Measurements from ENCODE around the gene MAP2K3. TPM values are rescaled to one million over a fixed set of nuclear protein-coding genes. Genes with fewer than 3 reads are reported as not detected.
"Not testable (repeated sequence)": the region's sequence is repeated elsewhere in the genome, so short reads cannot be mapped to it uniquely, and the experiment has no call there.

MAP2K3 gene
- total and polyA plus RNA-seq, 2 of the 8 experiments (the other 6 are each of a cell fraction or from before 2014, with no cell fraction given) = 16.9 to 33.5 TPM

DNA sequence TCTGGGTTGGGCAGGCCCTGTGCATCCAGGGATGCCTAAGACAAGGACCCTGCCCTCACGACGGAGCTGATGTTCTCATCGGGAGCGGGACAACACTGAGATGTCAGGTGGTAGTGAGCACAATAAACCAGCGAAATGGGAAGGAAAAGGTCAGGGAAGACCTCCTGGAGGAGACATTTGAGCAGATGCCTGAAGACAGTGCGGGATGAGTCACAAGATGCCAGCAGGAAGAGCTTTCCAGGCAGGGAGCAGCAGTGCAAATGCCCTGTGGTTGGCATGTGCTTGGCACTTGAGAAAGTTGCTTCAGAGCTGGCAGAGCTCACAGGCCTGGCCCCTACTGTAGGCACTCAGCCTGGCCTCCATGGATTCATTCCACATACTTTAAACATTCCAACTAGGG, 63.1 kb downstream of the MAP2K3 start:
- H2AK5ac ChIP-seq (ENCODE audit: low read depth, low read length); H3K56ac ChIP-seq (replicated peaks; ENCODE audit: insufficient read length, low read depth, low read length); H2BK5ac ChIP-seq (ENCODE audit: low read depth, low read length); H2BK12ac ChIP-seq (ENCODE audit: low read depth, low read length); H3K79me2 ChIP-seq (ENCODE audit: control insufficient read depth in 1 of 2, insufficient read depth in 2 of 2, low read length in 2 of 2); H4K8ac ChIP-seq (ENCODE audit: extremely low read depth, insufficient read depth, low read length); H2BK20ac ChIP-seq (ENCODE audit: low read length); H4K91ac ChIP-seq (replicated peaks; ENCODE audit: insufficient read length, low read length); H2BK120ac ChIP-seq (replicated peaks; ENCODE audit: low read depth, low read length); H3K9me3 ChIP-seq (ENCODE audit: insufficient read depth in 2 of 2, low read depth in 1 of 2, low read length in 1 of 2); CTCF ChIA-PET (ENCODE audit: partially characterized antibody); DNase-seq (ENCODE audit: low read depth in 1 of 2, low spot score in 2 of 2); H3K4me3 ChIP-seq (ENCODE audit: extremely low read depth in 1 of 4, insufficient read depth in 2 of 4, low read depth in 3 of 4, low read length in 4 of 4); H3K27me3 ChIP-seq (replicated peaks in 1 of 4; ENCODE audit: control insufficient read depth in 3 of 4, extremely low read depth in 1 of 4, insufficient read depth in 3 of 4, low read length in 3 of 4); FAIRE-seq; H3K27ac ChIP-seq (ENCODE audit: low read depth, low read length); H2BK15ac ChIP-seq (ENCODE audit: low read length); H3K23me2 ChIP-seq (ENCODE audit: low read depth, low read length); H3K4me1 ChIP-seq (replicated peaks in 1 of 4; ENCODE audit: control insufficient read depth in 3 of 4, insufficient read depth in 4 of 4, low read length in 3 of 4); H3K9ac ChIP-seq (replicated peaks in 1 of 4; ENCODE audit: extremely low read depth in 1 of 4, low read depth in 3 of 4, low read length in 3 of 4); H3K4me2 ChIP-seq (ENCODE audit: insufficient read depth in 1 of 2, low read depth in 2 of 2, low read length in 2 of 2); H4K20me1 ChIP-seq (replicated peaks in 1 of 2; ENCODE audit: control insufficient read depth in 1 of 2, insufficient read depth in 2 of 2, low read length in 2 of 2); H3K4ac ChIP-seq (replicated peaks; ENCODE audit: insufficient read length, low read depth, low read length); H3K79me1 ChIP-seq (ENCODE audit: low read depth, low read length); H2AFZ ChIP-seq (ENCODE audit: low read length); H3K14ac ChIP-seq (ENCODE audit: insufficient read length); H3K18ac ChIP-seq (ENCODE audit: extremely low read depth, low read length); H3K23ac ChIP-seq (ENCODE audit: insufficient read length); H4K5ac ChIP-seq (ENCODE audit: insufficient read length, low read depth, low read length); POLR2A ChIA-PET (ENCODE audit: partially characterized antibody); H3K36me3 ChIP-seq (ENCODE audit: control insufficient read depth in 2 of 4, insufficient read depth in 4 of 4, low read length in 3 of 4): not testable (repeated sequence)
- WGBS, 2 experiments (ENCODE audit: extremely low coverage in 1 of 2, insufficient coverage in 1 of 2, insufficient read length in 1 of 2, insufficient replicate concordance in 2 of 2, low coverage in 1 of 2, low lambda C conversion rate in 2 of 2, missing lambda C conversion rate in 1 of 2) = 50% methylated on average over 1 of the region's 6 CpGs; no CpG with 5 or more reads in 1 of the 2 experiments

DNA sequence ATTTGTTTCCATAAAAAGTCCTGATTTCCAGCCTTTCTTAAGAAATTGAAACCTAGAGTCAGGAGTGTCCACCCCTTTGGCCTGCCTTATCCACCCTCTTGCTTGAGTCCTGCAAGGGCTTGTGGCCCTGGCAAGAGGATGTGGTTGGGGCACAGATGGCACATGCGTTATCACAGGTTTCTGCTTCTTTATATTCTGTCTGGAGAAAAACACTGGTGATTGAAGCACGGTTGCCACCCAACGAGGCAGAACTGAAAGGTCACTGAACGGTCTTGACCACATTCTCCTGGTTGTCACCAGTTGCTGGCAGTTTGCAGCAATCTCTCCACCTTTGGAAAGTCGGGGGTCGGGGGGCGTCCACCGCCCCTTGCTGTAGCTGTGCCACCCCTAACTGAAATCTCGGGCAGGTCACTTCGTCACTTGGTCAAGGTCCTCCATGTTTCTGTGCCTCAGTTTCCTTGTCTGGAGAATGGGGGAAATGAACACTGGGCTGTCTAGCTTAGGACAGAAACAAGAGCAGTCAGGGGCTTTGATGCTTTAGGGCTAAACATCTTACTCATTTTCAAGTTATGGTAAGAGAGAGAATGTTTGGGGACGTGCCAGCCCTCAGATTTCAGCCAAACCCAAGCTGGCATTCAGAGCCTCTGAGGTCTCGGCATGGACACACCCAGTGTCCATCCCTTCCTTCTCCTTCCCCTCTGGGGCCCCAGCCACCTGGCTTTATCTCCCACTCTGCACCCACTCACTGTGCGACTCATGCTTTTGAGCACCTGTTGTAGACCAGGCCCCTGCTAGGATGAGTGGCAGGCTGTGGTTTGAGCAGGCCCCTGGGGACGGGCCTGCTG, 63.8 kb downstream of the MAP2K3 start:
- H3K18ac ChIP-seq (ENCODE audit: extremely low read depth, low read length); H3K14ac ChIP-seq (ENCODE audit: insufficient read length); FAIRE-seq; CTCF ChIA-PET (ENCODE audit: partially characterized antibody); H4K8ac ChIP-seq (ENCODE audit: extremely low read depth, insufficient read depth, low read length); H2BK12ac ChIP-seq (ENCODE audit: low read depth, low read length); H2AFZ ChIP-seq (ENCODE audit: low read length); H2BK5ac ChIP-seq (ENCODE audit: low read depth, low read length); H3K9ac ChIP-seq (replicated peaks in 1 of 4; ENCODE audit: extremely low read depth in 1 of 4, low read depth in 3 of 4, low read length in 3 of 4); H3K27ac ChIP-seq (ENCODE audit: low read depth, low read length); H3K79me2 ChIP-seq (ENCODE audit: control insufficient read depth in 1 of 2, insufficient read depth in 2 of 2, low read length in 2 of 2); H3K4ac ChIP-seq (replicated peaks; ENCODE audit: insufficient read length, low read depth, low read length); H3K36me3 ChIP-seq (ENCODE audit: control insufficient read depth in 2 of 4, insufficient read depth in 4 of 4, low read length in 3 of 4); H2AK5ac ChIP-seq (ENCODE audit: low read depth, low read length); H2BK20ac ChIP-seq (ENCODE audit: low read length); POLR2A ChIA-PET (ENCODE audit: partially characterized antibody); H2BK120ac ChIP-seq (replicated peaks; ENCODE audit: low read depth, low read length); H3K4me1 ChIP-seq (replicated peaks in 1 of 4; ENCODE audit: control insufficient read depth in 3 of 4, insufficient read depth in 4 of 4, low read length in 3 of 4); H3K4me3 ChIP-seq (ENCODE audit: extremely low read depth in 1 of 4, insufficient read depth in 2 of 4, low read depth in 3 of 4, low read length in 4 of 4); H3K23me2 ChIP-seq (ENCODE audit: low read depth, low read length); H3K23ac ChIP-seq (ENCODE audit: insufficient read length); H4K20me1 ChIP-seq (replicated peaks in 1 of 2; ENCODE audit: control insufficient read depth in 1 of 2, insufficient read depth in 2 of 2, low read length in 2 of 2); H3K56ac ChIP-seq (replicated peaks; ENCODE audit: insufficient read length, low read depth, low read length); H3K27me3 ChIP-seq (replicated peaks in 1 of 4; ENCODE audit: control insufficient read depth in 3 of 4, extremely low read depth in 1 of 4, insufficient read depth in 3 of 4, low read length in 3 of 4); H3K79me1 ChIP-seq (ENCODE audit: low read depth, low read length); H2BK15ac ChIP-seq (ENCODE audit: low read length); H3K9me3 ChIP-seq (ENCODE audit: insufficient read depth in 2 of 2, low read depth in 1 of 2, low read length in 1 of 2); H4K5ac ChIP-seq (ENCODE audit: insufficient read length, low read depth, low read length); DNase-seq (ENCODE audit: low read depth in 1 of 2, low spot score in 2 of 2); H4K91ac ChIP-seq (replicated peaks; ENCODE audit: insufficient read length, low read length); H3K4me2 ChIP-seq (ENCODE audit: insufficient read depth in 1 of 2, low read depth in 2 of 2, low read length in 2 of 2): not testable (repeated sequence)
- WGBS, 2 experiments (ENCODE audit: extremely low coverage in 1 of 2, insufficient coverage in 1 of 2, insufficient read length in 1 of 2, insufficient replicate concordance in 2 of 2, low coverage in 1 of 2, low lambda C conversion rate in 2 of 2, missing lambda C conversion rate in 1 of 2) = 84% methylated on average over 7 of the region's 14 CpGs; no CpG with 5 or more reads in 1 of the 2 experiments
